OCI-LY1 (cell line): ENCODE data around the gene KCNN3.

Experiments used
- H2AFZ ChIP-seq: fragments of 200-600 bp; sonication (generic), shearing (Covaris generic); 2 replicates; pipeline ENCODE4 v1.6.0; 2014; ENCODE audit warnings: antibody characterized with exemption, mild to moderate bottlenecking, low read length
- H3F3A ChIP-seq: fragments of 200-600 bp; sonication (generic), shearing (Covaris generic); 2 replicates; pipeline ENCODE4 v1.6.0; 2014; ENCODE audit warnings: mild to moderate bottlenecking, antibody characterized with exemption, low read length, moderate library complexity; ENCODE audit not compliant: insufficient read depth
- H3K27ac ChIP-seq: fragments of 200-600 bp; sonication (generic); 2 replicates; pipeline ENCODE4 v1.5.1; 2014; ENCODE audit warnings: low read length, mixed run types, mild to moderate bottlenecking, low read depth; ENCODE audit not compliant: poor library complexity, severe bottlenecking
- H3K27me3 ChIP-seq: fragments of 200-600 bp; sonication (generic); 2 replicates; pipeline ENCODE4 v1.6.0; 2014; ENCODE audit warnings: antibody characterized with exemption, mild to moderate bottlenecking, low read length, moderate library complexity; ENCODE audit not compliant: insufficient read depth
- H3K36me3 ChIP-seq: fragments of 200-600 bp; sonication (generic); 2 replicates; pipeline ENCODE4 v1.6.1; 2014; ENCODE audit warnings: mild to moderate bottlenecking, antibody characterized with exemption, low read length, moderate library complexity, mixed read lengths; ENCODE audit not compliant: insufficient read depth
- H3K4me1 ChIP-seq: fragments of 200-600 bp; sonication (generic); 2 replicates; pipeline ENCODE4 v1.5.1; 2014; ENCODE audit warnings: mild to moderate bottlenecking, low read length, moderate library complexity; ENCODE audit not compliant: insufficient read depth, severe bottlenecking
- H3K4me2 ChIP-seq: fragments of 200-600 bp; sonication (generic), shearing (Covaris generic); 2 replicates; pipeline ENCODE4 v1.6.1; 2014; ENCODE audit warnings: low read length
- H3K4me3 ChIP-seq: fragments of 200-600 bp; sonication (generic); 2 replicates; pipeline ENCODE4 v1.5.1; 2014; ENCODE audit warnings: low read length, low read depth, mild to moderate bottlenecking, mixed read lengths; ENCODE audit not compliant: poor library complexity, severe bottlenecking
- H3K79me2 ChIP-seq: fragments of 200-600 bp; shearing (Covaris generic); 2 replicates; pipeline ENCODE4 v1.6.1; 2016; ENCODE audit warnings: mixed run types, low read length, mixed read lengths; ENCODE audit not compliant: insufficient read depth
- H3K9ac ChIP-seq: fragments of 200-600 bp; sonication (generic), shearing (Covaris generic); 2 replicates; pipeline ENCODE4 v1.6.1; 2014; ENCODE audit warnings: mild to moderate bottlenecking, low read length, mixed read lengths
- H3K9me2 ChIP-seq: fragments of 200-600 bp; sonication (generic), shearing (Covaris generic); 2 replicates; pipeline ENCODE4 v1.6.1; 2014; ENCODE audit warnings: low read depth, mild to moderate bottlenecking, low read length, mixed read lengths
- H3K9me3 ChIP-seq: fragments of 200-600 bp; shearing (Covaris generic); 2 replicates; pipeline ENCODE4 v1.6.1; 2014; ENCODE audit warnings: low read length, mixed read lengths
- H4K20me1 ChIP-seq: fragments of 200-600 bp; sonication (generic), shearing (Covaris generic); 2 replicates; pipeline ENCODE4 v1.6.0; 2016; ENCODE audit warnings: mild to moderate bottlenecking, low read length; ENCODE audit not compliant: insufficient read depth
- CTCF ChIP-seq: fragments of 200-600 bp; sonication (generic), shearing (Covaris generic); IDR thresholded peaks from 2 replicates; pipeline ENCODE4 v1.5.1; 2017; ENCODE audit warnings: mild to moderate bottlenecking, antibody characterized with exemption, low read length, moderate library complexity, mixed read lengths
- EZH2 ChIP-seq: fragments of 200-600 bp; sonication (generic), shearing (Covaris generic); IDR thresholded peaks from 2 replicates; pipeline ENCODE4 v1.8.0; 2017; ENCODE audit warnings: borderline replicate concordance, mixed run types, mild to moderate bottlenecking, antibody characterized with exemption, low read length, moderate library complexity, mixed read lengths

The KCNN3 gene

GRCh38 chr1:154696456-154696855 lies 173.6 kb downstream of the KCNN3 start:
- Histone ChIP-seq H2AFZ (no peak overlapping the region), H3K36me3 (no peaks in the 10 kb centered on the region), H3K9me2 (no peaks in the 10 kb centered on the region), H3F3A (no peaks in the 10 kb centered on the region), H3K4me1 (no peaks in the 10 kb centered on the region), H3K27me3 (no peaks in the 10 kb centered on the region), H3K79me2 (no peaks in the 10 kb centered on the region), H3K9me3 (no peaks in the 10 kb centered on the region), H3K4me2 (no peak overlapping the region), H3K4me3 (no peak overlapping the region), H3K27ac (no peak overlapping the region), H4K20me1 (no peaks in the 10 kb centered on the region), H3K9ac (no peak overlapping the region)
- TF ChIP-seq EZH2, result no peak
- TF ChIP-seq CTCF, result no peak

- Histone ChIP-seq H4K20me1 (no peaks in the 10 kb centered on the region), H3K9ac (no peak overlapping the region), H3K36me3 (no peaks in the 10 kb centered on the region), H3K4me1 (no peaks in the 10 kb centered on the region), H3K79me2 (no peaks in the 10 kb centered on the region), H3K4me2 (no peak overlapping the region), H3K27ac (no peak overlapping the region), H2AFZ (no peak overlapping the region), H3K4me3 (no peak overlapping the region), H3K9me3 (no peaks in the 10 kb centered on the region), H3K27me3 (no peaks in the 10 kb centered on the region), H3K9me2 (no peaks in the 10 kb centered on the region), H3F3A (no peaks in the 10 kb centered on the region)
- no peak for TF ChIP-seq EZH2
- TF ChIP-seq CTCF, result no peak
Measured at GRCh38 chr1:154695985-154696384, 174.1 kb downstream of the KCNN3 start.

GRCh38 chr1:154694995-154695394 lies 175.1 kb downstream of the KCNN3 start:
- no peaks in the 10 kb centered on the region for H3F3A ChIP-seq
- TF ChIP-seq CTCF (no peak), EZH2 (no peak)
- no peaks in the 10 kb centered on the region for H3K9me2 ChIP-seq
- no peaks in the 10 kb centered on the region for H4K20me1 ChIP-seq
- no peaks in the 10 kb centered on the region for H3K27me3 ChIP-seq
- H3K9ac ChIP-seq, result no peak overlapping the region
- H3K27ac ChIP-seq, result no peak overlapping the region
- H3K36me3 ChIP-seq, result no peaks in the 10 kb centered on the region
- H2AFZ ChIP-seq, result no peak overlapping the region
- H3K4me3 ChIP-seq, result no peak overlapping the region
- H3K4me1 ChIP-seq, result no peaks in the 10 kb centered on the region
- no peaks in the 10 kb centered on the region for H3K9me3 ChIP-seq
- H3K4me2 ChIP-seq, result no peak overlapping the region
- no peaks in the 10 kb centered on the region for H3K79me2 ChIP-seq
